ENCODE results near the gene GULP1.
"Not testable (repeated sequence)": the region's sequence is repeated elsewhere in the genome, so short reads cannot be mapped to it uniquely, and the experiment has no call there.

The GULP1 gene

GRCh38 chr2:188527581-188527993 is 235.9 kb downstream of the GULP1 start:
- no peak for DNase-seq (ENCODE audit: low read depth)

- no peak for DNase-seq (ENCODE audit: low read depth)
Observed at GRCh38 chr2:188529710-188530109, 238.0 kb downstream of the GULP1 start.

- no peak for DNase-seq (ENCODE audit: low read depth)
Observed at GRCh38 chr2:188534875-188535274, 243.2 kb downstream of the GULP1 start.

- no peak for DNase-seq (ENCODE audit: low read depth)
Observed at GRCh38 chr2:188551671-188552070, 260.0 kb downstream of the GULP1 start.

GRCh38 chr2:188557081-188557480 is 265.4 kb downstream of the GULP1 start:
- DNase-seq (ENCODE audit: low read depth), result no peak

- not testable (repeated sequence) for DNase-seq (ENCODE audit: low read depth)
Observed at GRCh38 chr2:188559455-188559854, 267.8 kb downstream of the GULP1 start.

GRCh38 chr2:188561473-188561979 is 269.9 kb downstream of the GULP1 start:
- no peak for DNase-seq (ENCODE audit: low read depth)

- no peak for DNase-seq (ENCODE audit: low read depth)
Observed at GRCh38 chr2:188569431-188570165, 277.9 kb downstream of the GULP1 start.

- no peak for DNase-seq (ENCODE audit: low read depth)
Observed at GRCh38 chr2:188570370-188570769, 278.7 kb downstream of the GULP1 start.

GRCh38 chr2:188571543-188572303 is 280.0 kb downstream of the GULP1 start:
- no peak for DNase-seq (ENCODE audit: low read depth)

GRCh38 chr2:188572592-188572991 is 280.9 kb downstream of the GULP1 start:
- no peak for DNase-seq (ENCODE audit: low read depth)

GRCh38 chr2:188573453-188573852 is 281.8 kb downstream of the GULP1 start:
- DNase-seq (ENCODE audit: low read depth), result no peak

GRCh38 chr2:188576006-188576405 is 284.3 kb downstream of the GULP1 start:
- no peak for DNase-seq (ENCODE audit: low read depth)

- DNase-seq (ENCODE audit: low read depth), result no peak
Observed at GRCh38 chr2:188576651-188577050, 285.0 kb downstream of the GULP1 start.

GRCh38 chr2:188577231-188577630 is 285.6 kb downstream of the GULP1 start:
- no peak for DNase-seq (ENCODE audit: low read depth)

- no peak for DNase-seq (ENCODE audit: low read depth)
Observed at GRCh38 chr2:188580738-188581137, 289.1 kb downstream of the GULP1 start.

- DNase-seq (ENCODE audit: low read depth), result no peak
Observed at GRCh38 chr2:188582211-188582610, 290.5 kb downstream of the GULP1 start.

- no peak for DNase-seq (ENCODE audit: low read depth)
Observed at GRCh38 chr2:188588235-188588634, 296.6 kb downstream of the GULP1 start.

- DNase-seq (ENCODE audit: low read depth), result no peak
Observed at GRCh38 chr2:188596054-188596453, 304.4 kb downstream of the GULP1 start.

GRCh38 chr2:188598551-188598950 is 306.9 kb downstream of the GULP1 start:
- DNase-seq (ENCODE audit: low read depth), result no peak

GRCh38 chr2:188599140-188599539 is 307.5 kb downstream of the GULP1 start:
- DNase-seq (ENCODE audit: low read depth), result no peak

GRCh38 chr2:188600536-188601210 is 309.0 kb downstream of the GULP1 start:
- no peak for DNase-seq (ENCODE audit: low read depth)

GRCh38 chr2:188601391-188601790 is 309.7 kb downstream of the GULP1 start:
- DNase-seq (ENCODE audit: low read depth), result no peak
